GM19238 (cell line): ENCODE measurements around the gene SULT1B1.
"Not testable (repeated sequence)": the region's sequence is repeated elsewhere in the genome, so short reads cannot be mapped to it uniquely, and the experiment has no call there.

ENCODE experiments used
- DNase-seq: peaks from one replicate; pipeline ENCODE4 v3.0.0; 2011; ENCODE audit warnings: low spot score; ENCODE audit not compliant: insufficient read length

SULT1B1 gene

GRCh38 chr4:69760455-69760854 is at the start of gene SULT1B1:
SULT1B1 (minus strand) TSS chr4:69760620; CDS start chr4:69755217, 5,403 bp downstream.
- no peak for DNase-seq

- no peak for DNase-seq
These were observed 40.2 kb upstream of the SULT1B1 start for GRCh38 chr4:69800599-69800998.

- DNase-seq, result no peak
These were observed 38.9 kb upstream of the SULT1B1 start for GRCh38 chr4:69799337-69799736.

GRCh38 chr4:69793732-69794131 is 33.3 kb upstream of the SULT1B1 start:
- no peak for DNase-seq

GRCh38 chr4:69787879-69788278 is 27.5 kb upstream of the SULT1B1 start:
- DNase-seq, result no peak

- DNase-seq, result no peak
These were observed 26.1 kb upstream of the SULT1B1 start for GRCh38 chr4:69786547-69786946.

- DNase-seq, result no peak
These were observed 24.9 kb upstream of the SULT1B1 start for GRCh38 chr4:69785211-69785831.

- DNase-seq, result no peak
These were observed 22.4 kb upstream of the SULT1B1 start for GRCh38 chr4:69782651-69783310.

GRCh38 chr4:69781458-69782418 is 21.3 kb upstream of the SULT1B1 start:
- DNase-seq, result no peak

- no peak for DNase-seq
These were observed 19.7 kb upstream of the SULT1B1 start for GRCh38 chr4:69780141-69780540.

- DNase-seq, result no peak
These were observed 16.3 kb upstream of the SULT1B1 start for GRCh38 chr4:69776696-69777095.

- DNase-seq, result no peak
These were observed 15.0 kb upstream of the SULT1B1 start for GRCh38 chr4:69775321-69775867.

GRCh38 chr4:69773484-69773883 is 13.1 kb upstream of the SULT1B1 start:
- no peak for DNase-seq

GRCh38 chr4:69768554-69768953 is 8.1 kb upstream of the SULT1B1 start:
- DNase-seq, result not testable (repeated sequence)

GRCh38 chr4:69765751-69766150 is 5.3 kb upstream of the SULT1B1 start:
- DNase-seq, result no peak

GRCh38 chr4:69764311-69764710 is 3.9 kb upstream of the SULT1B1 start:
- DNase-seq, result no peak

- DNase-seq, result no peak
These were observed 2.8 kb upstream of the SULT1B1 start for GRCh38 chr4:69763233-69763632.

GRCh38 chr4:69759189-69759604 is 1.2 kb downstream of the SULT1B1 start:
- no peak for DNase-seq

GRCh38 chr4:69757464-69757863 is 3.0 kb downstream of the SULT1B1 start:
- no peak for DNase-seq

GRCh38 chr4:69754926-69755580 is 5.4 kb downstream of the SULT1B1 start:
- DNase-seq, result no peak

- DNase-seq, result no peak
These were observed 6.7 kb downstream of the SULT1B1 start for GRCh38 chr4:69753686-69754085.
